K562 (cell line): Measurements from ENCODE around the gene COX20. TPM values are rescaled to one million over a fixed set of nuclear protein-coding genes. Genes with fewer than 3 reads are reported as not detected.

Experiments
- ATAC-seq: fragments of 200-7000 bp; cut with Tn5 transposase; 3 replicates; pipeline ENCODE4 v1.9.1; 2020; ENCODE audit warnings: moderate library complexity
- BruUV-seq: library from RNA; stranded (reverse); fragments of 400-500 nt; replicated peaks from 2 replicates; lab custom pipeline; 2021; lab: Mats Ljungman, UMichigan
- CTCF ChIA-PET: fragments of 300-600 bp; formaldehyde crosslinking; extraction: SDS; loops from one replicate; lab custom pipeline; 2021; ENCODE audit warnings: low intra/inter-chr PET ratio; lab: Yijun Ruan, JAX
- POLR2A ChIA-PET: fragments of 300-600, 350-650 bp; sonication (Branson Sonifier 250); formaldehyde crosslinking; extraction: SDS; loops from one replicate; lab custom pipeline; 2021; ENCODE audit warnings: antibody characterized with exemption, inconsistent platforms; lab: Yijun Ruan, JAX
- DNase-seq, 4 experiments: peaks; one replicate each; pipeline versions ENCODE4 v3.0.0 to v3.0.0-alpha.2; 2011 to 2018; ENCODE audit warnings: low spot score in 3 of 4, mixed read lengths in 3 of 4; ENCODE audit errors: extremely low read depth in 1 of 4
- FAIRE-seq: peaks from 2 replicates; lab custom pipeline; 2011; peaks lifted over from hg19 to GRCh38; lab: Jason Lieb, UNC
- H2AFZ ChIP-seq: 2 replicates; pipeline ENCODE4 v1.6.0; 2011; ENCODE audit warnings: low read depth, low read length, control low read depth, inconsistent platforms
- H3K27ac ChIP-seq: fragments of 200-600 bp; 3 replicates; pipeline ENCODE4 v1.8.0; 2011; ENCODE audit warnings: low read depth, mild to moderate bottlenecking, control low read depth, inconsistent platforms, low read length, moderate library complexity, mixed read lengths; ENCODE audit errors: extremely low read depth
- H3K27me3 ChIP-seq, 2 experiments: fragments of 300-600 bp in 1 of 2; 2 replicates in 1 of 2; 3 replicates in 1 of 2; pipeline versions ENCODE4 v1.6.0 to v1.8.0; 2011; ENCODE audit warnings: inconsistent platforms in 2 of 2, low read length in 2 of 2, mild to moderate bottlenecking in 1 of 2, mixed read lengths in 1 of 2, moderate library complexity in 1 of 2; ENCODE audit not compliant: control insufficient read depth in 2 of 2, insufficient read depth in 2 of 2
- H3K36me3 ChIP-seq: fragments of 300-600 bp; 3 replicates; pipeline ENCODE4 v1.8.0; 2011; ENCODE audit warnings: mild to moderate bottlenecking, low read length, inconsistent platforms; ENCODE audit not compliant: control insufficient read depth, insufficient read depth
- H3K4me1 ChIP-seq, 2 experiments: fragments of 200-600 bp in 1 of 2; replicated peaks in 1 of 2; 2 replicates in 1 of 2; 3 replicates in 1 of 2; pipeline versions ENCODE4 v1.5.1 to v1.8.0; 2011; ENCODE audit warnings: inconsistent platforms in 2 of 2, low read length in 2 of 2, mild to moderate bottlenecking in 1 of 2, mixed read lengths in 1 of 2, moderate library complexity in 1 of 2; ENCODE audit not compliant: control insufficient read depth in 2 of 2, insufficient read depth in 2 of 2
- H3K4me2 ChIP-seq: 2 replicates; pipeline ENCODE4 v1.6.1; 2011; ENCODE audit warnings: low read length, control low read depth, inconsistent platforms, mixed read lengths; ENCODE audit not compliant: insufficient read depth
- H3K4me3 ChIP-seq: fragments of 200-600 bp; sonication (generic), shearing (Covaris generic); 2 replicates; pipeline ENCODE4 v1.5.1; 2016; ENCODE audit warnings: control low read depth, inconsistent platforms
- H3K79me2 ChIP-seq: fragments of 200-600 bp; 3 replicates; pipeline ENCODE4 v1.8.0; 2011; ENCODE audit warnings: low read length, inconsistent platforms; ENCODE audit not compliant: control insufficient read depth, insufficient read depth
- H3K9ac ChIP-seq, 2 experiments: 2 replicates each; pipeline versions ENCODE4 v1.6.0 to v1.6.1; 2011; ENCODE audit warnings: low read depth in 2 of 2, low read length in 2 of 2, control low read depth in 1 of 2, inconsistent platforms in 1 of 2, mild to moderate bottlenecking in 1 of 2, mixed read lengths in 1 of 2; ENCODE audit not compliant: insufficient read depth in 1 of 2
- H3K9me1 ChIP-seq: one replicate; pipeline ENCODE4 v1.6.0; 2011; ENCODE audit warnings: inconsistent platforms, mild to moderate bottlenecking, low read length, moderate library complexity; ENCODE audit not compliant: control insufficient read depth, insufficient read depth
- H3K9me3 ChIP-seq: replicated peaks from 2 replicates; pipeline ENCODE4 v1.5.1; 2011; ENCODE audit warnings: low read depth, low read length, inconsistent platforms; ENCODE audit not compliant: control insufficient read depth, insufficient read depth
- H4K20me1 ChIP-seq: replicated peaks from 2 replicates; pipeline ENCODE4 v1.6.1; 2011; ENCODE audit warnings: low read length, inconsistent platforms, mixed read lengths; ENCODE audit not compliant: control insufficient read depth, insufficient read depth
- FOXM1 ChIP-seq, 2 experiments: fragments of 450-650 bp in 1 of 2; sonication (generic) in 1 of 2; formaldehyde crosslinking in 1 of 2; IDR thresholded peaks; 2 replicates each; pipeline versions ENCODE4 v1.6.1 to v1.9.0; 2017 to 2022; ENCODE audit warnings: low read depth in 2 of 2, mild to moderate bottlenecking in 2 of 2, missing genetic modification reagents in 1 of 2, moderate library complexity in 1 of 2
- GABPA ChIP-seq: fragments of 200-800 bp; sonication (Bioruptor generic); conservative IDR thresholded peaks from 2 replicates; pipeline ENCODE4 v1.6.1; 2016; ENCODE audit warnings: low read depth, missing genetic modification characterization, missing compliant biosample characterization
- MTA2 ChIP-seq: fragments of 450-650 bp; IDR thresholded peaks from 2 replicates; pipeline ENCODE4 v1.6.1; 2016; ENCODE audit warnings: low read depth
- NR0B1 ChIP-seq: fragments of 450-650 bp; IDR thresholded peaks from one replicate; pipeline ENCODE4 v1.6.1; 2018; ENCODE audit warnings: mild to moderate bottlenecking, moderate library complexity; ENCODE audit not compliant: partially characterized antibody
- POLR2AphosphoS2 ChIP-seq: IDR thresholded peaks from 2 replicates; pipeline ENCODE4 v1.6.1; 2012; ENCODE audit warnings: low read length, improper control_type of control experiment
- RCOR1 ChIP-seq, 2 experiments: IDR thresholded peaks; 2 replicates each; pipeline ENCODE4 v1.6.1; 2012; ENCODE audit warnings: low read depth in 2 of 2, low read length in 2 of 2, borderline replicate concordance in 1 of 2, improper control_type of control experiment in 1 of 2
- RFX7 ChIP-seq: fragments of 250-450 bp; sonication (Bioruptor Pico); IDR thresholded peaks from 2 replicates; pipeline ENCODE4 v1.5.1; 2021; ENCODE audit warnings: mild to moderate bottlenecking
- SIX5 ChIP-seq, 2 experiments: IDR thresholded peaks; 2 replicates each; pipeline ENCODE4 v1.6.1; 2011; ENCODE audit warnings: low read length in 2 of 2, borderline replicate concordance in 1 of 2, low read depth in 1 of 2, mild to moderate bottlenecking in 1 of 2, moderate library complexity in 1 of 2; ENCODE audit not compliant: insufficient read depth in 1 of 2
- SMAD3 ChIP-seq: fragments of 450-650 bp; formaldehyde crosslinking; conservative IDR thresholded peaks from 2 replicates; pipeline ENCODE4 v1.4.0; 2020; ENCODE audit warnings: mild to moderate bottlenecking
- TBL1XR1 ChIP-seq, 2 experiments: IDR thresholded peaks; 2 replicates each; pipeline ENCODE4 v1.6.1; 2012; ENCODE audit warnings: improper control_type of control experiment in 2 of 2, low read length in 2 of 2, mild to moderate bottlenecking in 1 of 2
- WGBS: fragments of 100-300 bp; shearing (Covaris generic); methylation state at CpG from one replicate; pipeline ENCODE4 v1.1.6; 2016; ENCODE audit warnings: low coverage, mixed read lengths; ENCODE audit not compliant: insufficient coverage; ENCODE audit errors: missing lambda C conversion rate; 5-methylcytosine and 5-hydroxymethylcytosine counted together
- in situ Hi-C: fragments of 300-500 bp; cut with MboI; formaldehyde crosslinking; loops from 4 replicates; pipeline ENCODE4 v1.15.0; 2018; ENCODE audit warnings: inconsistent platforms, mixed read lengths
- intact Hi-C: fragments of 100-400 bp; cut with micrococcal nuclease; formaldehyde crosslinking; loops from 2 replicates; pipeline ENCODE4 v1.14.2; 2022
- polyA plus RNA-seq, 8 experiments: library from polyadenylated mRNA; depleted of rRNA in 4 of 8; stranded (reverse) in 5 of 8; unstranded in 3 of 8; fragments of >200 nt; fragmentation: Nextera tagmentation in 2 of 8; fragmentation: Illumina TruSeq in 1 of 8; extraction: Ambion mirVana in 2 of 8; extraction: Trizol in 1 of 8; gene quantifications; 2 replicates each; pipeline versions ENCODE4 v1.2.1 to v1.2.3, GENCODE V29; 2011 to 2014; ENCODE audit warnings: inconsistent platforms in 1 of 8, missing spikeins in 1 of 8
- total RNA-seq, 7 experiments: library from RNA; depleted of rRNA in 6 of 7; stranded (reverse); fragments of >200 nt in 6 of 7; fragmentation: Illumina TruSeq in 2 of 7; extraction: Trizol in 2 of 7; gene quantifications; 2 replicates each; pipeline versions ENCODE4 v1.2.1 to v1.2.3, GENCODE V29; 2011 to 2021; ENCODE audit warnings: low replicate concordance in 1 of 7
- TF ChIP-seq, protein P1 (sequence below): fragments of 200-800 bp; sonication (Bioruptor generic); IDR thresholded peaks from 2 replicates; pipeline ENCODE4 v1.6.1; 2016; ENCODE audit warnings: missing genetic modification characterization, missing compliant biosample characterization
- TF ChIP-seq, protein P2 (sequence below): sonication (generic); formaldehyde crosslinking; IDR thresholded peaks from 2 replicates; pipeline ENCODE4 v1.8.0; 2022; ENCODE audit warnings: mild to moderate bottlenecking, missing genetic modification reagents, borderline replicate concordance

Gene COX20
- total and polyA plus RNA-seq, 9 of the 15 experiments (the other 6 are each of a cell fraction or from before 2014, with no cell fraction given): 41.5 to 192 (median 84.3) TPM

DNA sequence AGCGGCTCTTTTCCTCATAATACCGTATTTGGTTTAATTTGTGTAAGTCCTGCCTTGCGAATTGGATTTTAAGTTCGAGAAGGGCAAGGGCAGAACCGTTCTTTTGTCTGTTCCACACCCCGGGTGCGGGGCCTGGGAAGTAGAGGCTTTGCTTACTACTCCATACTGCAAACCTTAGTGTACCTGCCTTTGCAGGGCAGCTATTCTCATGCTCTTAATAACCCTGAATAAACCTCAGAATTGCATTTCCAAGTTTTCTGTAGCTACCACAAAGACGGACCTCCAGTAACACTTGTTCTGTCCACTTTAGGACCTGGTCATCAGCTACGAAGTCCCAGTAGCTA, 29.5 kb downstream of the COX20 start:
- 2% methylated on average over 9 of the region's 9 CpGs for WGBS
- H3K4me2 ChIP-seq: peak overlapping the region; percentile 93
- H3K4me3 ChIP-seq: peak overlapping the region; percentile 96
- H2AFZ ChIP-seq: peak overlapping the region; percentile 91
- ChIA-PET CTCF (interaction anchor here (0.7 to 1.2 kb wide), 2 partner anchors 176 to 177 kb away, joined by 3 read pairs; no protein-coding TSS in a partner anchor), POLR2A (interaction anchor here (0.7 to 24.0 kb wide), 15 partner anchors 8 to 177 kb away, joined by 3 to 485 read pairs (median 5); partner anchors contain the start of gene COX20)
- peaks cover 2% of the 10 kb centered on the region for H3K9me1 ChIP-seq
- peaks cover 63% of the 10 kb centered on the region for H3K79me2 ChIP-seq
- ATAC-seq: peak; percentile 51
- peak overlapping the region; percentile 98 for H3K27ac ChIP-seq
- H3K9ac ChIP-seq: peak overlapping the region; percentile 87 to 98
- BruUV-seq: TSS peak; percentile 97
- H3K9me3 ChIP-seq: no peaks in the 10 kb centered on the region
- no peaks in the 10 kb centered on the region for H3K27me3 ChIP-seq
- H3K36me3 ChIP-seq: peaks cover 35% of the 10 kb centered on the region
- peak; percentile 56 for FAIRE-seq
- in situ Hi-C loops: loop anchor here (5.0 kb wide), 1 partner anchor 102 kb away; a partner anchor contains a TSS
- intact Hi-C loops: loop anchor here (2.0 kb wide), 1 partner anchor 54 kb away; no protein-coding TSS in a partner anchor
- peak in 2 of 4 experiments; percentile 44 to 75 for DNase-seq
- peaks cover 13 to 15% of the 10 kb centered on the region in 2 experiments; a peak in 4 of 5 replicates for H3K4me1 ChIP-seq
- H4K20me1 ChIP-seq: peaks cover 33% of the 10 kb centered on the region
- TF ChIP-seq, protein P1, sequence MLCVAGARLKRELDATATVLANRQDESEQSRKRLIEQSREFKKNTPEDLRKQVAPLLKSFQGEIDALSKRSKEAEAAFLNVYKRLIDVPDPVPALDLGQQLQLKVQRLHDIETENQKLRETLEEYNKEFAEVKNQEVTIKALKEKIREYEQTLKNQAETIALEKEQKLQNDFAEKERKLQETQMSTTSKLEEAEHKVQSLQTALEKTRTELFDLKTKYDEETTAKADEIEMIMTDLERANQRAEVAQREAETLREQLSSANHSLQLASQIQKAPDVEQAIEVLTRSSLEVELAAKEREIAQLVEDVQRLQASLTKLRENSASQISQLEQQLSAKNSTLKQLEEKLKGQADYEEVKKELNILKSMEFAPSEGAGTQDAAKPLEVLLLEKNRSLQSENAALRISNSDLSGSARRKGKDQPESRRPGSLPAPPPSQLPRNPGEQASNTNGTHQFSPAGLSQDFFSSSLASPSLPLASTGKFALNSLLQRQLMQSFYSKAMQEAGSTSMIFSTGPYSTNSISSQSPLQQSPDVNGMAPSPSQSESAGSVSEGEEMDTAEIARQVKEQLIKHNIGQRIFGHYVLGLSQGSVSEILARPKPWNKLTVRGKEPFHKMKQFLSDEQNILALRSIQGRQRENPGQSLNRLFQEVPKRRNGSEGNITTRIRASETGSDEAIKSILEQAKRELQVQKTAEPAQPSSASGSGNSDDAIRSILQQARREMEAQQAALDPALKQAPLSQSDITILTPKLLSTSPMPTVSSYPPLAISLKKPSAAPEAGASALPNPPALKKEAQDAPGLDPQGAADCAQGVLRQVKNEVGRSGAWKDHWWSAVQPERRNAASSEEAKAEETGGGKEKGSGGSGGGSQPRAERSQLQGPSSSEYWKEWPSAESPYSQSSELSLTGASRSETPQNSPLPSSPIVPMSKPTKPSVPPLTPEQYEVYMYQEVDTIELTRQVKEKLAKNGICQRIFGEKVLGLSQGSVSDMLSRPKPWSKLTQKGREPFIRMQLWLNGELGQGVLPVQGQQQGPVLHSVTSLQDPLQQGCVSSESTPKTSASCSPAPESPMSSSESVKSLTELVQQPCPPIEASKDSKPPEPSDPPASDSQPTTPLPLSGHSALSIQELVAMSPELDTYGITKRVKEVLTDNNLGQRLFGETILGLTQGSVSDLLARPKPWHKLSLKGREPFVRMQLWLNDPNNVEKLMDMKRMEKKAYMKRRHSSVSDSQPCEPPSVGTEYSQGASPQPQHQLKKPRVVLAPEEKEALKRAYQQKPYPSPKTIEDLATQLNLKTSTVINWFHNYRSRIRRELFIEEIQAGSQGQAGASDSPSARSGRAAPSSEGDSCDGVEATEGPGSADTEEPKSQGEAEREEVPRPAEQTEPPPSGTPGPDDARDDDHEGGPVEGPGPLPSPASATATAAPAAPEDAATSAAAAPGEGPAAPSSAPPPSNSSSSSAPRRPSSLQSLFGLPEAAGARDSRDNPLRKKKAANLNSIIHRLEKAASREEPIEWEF (CRISPR knock-in tag): no peak
- TF ChIP-seq SIX5 (IDR thresholded peaks at IDR 0.05; ENCODE audit: borderline replicate concordance in 1 of 2, insufficient read depth in 1 of 2, low read depth in 1 of 2, low read length in 2 of 2) (no peak), MTA2 (no peak), NR0B1 (no peak), GABPA (0 out of 2 replicates have a peak, but pooled peaks have one; percentile 2), RFX7 (CRISPR knock-in tag) (no peak), POLR2AphosphoS2 (no peak; the same call in 1 of the 2 replicates), TBL1XR1 (IDR thresholded peaks at IDR 0.05; ENCODE audit: low read length in 2 of 2) (0 out of 4 replicates have a peak, but pooled peaks of 1 of the 2 experiments have one; percentile 19), FOXM1 (IDR thresholded peaks at IDR 0.05; ENCODE audit: low read depth) (peak; percentile 12; the same call in 1 of the 2 replicates), FOXM1 (CRISPR knock-in tag; IDR thresholded peaks at IDR 0.05; ENCODE audit: low read depth) (no peak), SMAD3 (no peak), RCOR1 (IDR thresholded peaks at IDR 0.05; ENCODE audit: borderline replicate concordance in 1 of 2, low read depth in 2 of 2, low read length in 2 of 2) (no peak)
- TF ChIP-seq, protein P2, sequence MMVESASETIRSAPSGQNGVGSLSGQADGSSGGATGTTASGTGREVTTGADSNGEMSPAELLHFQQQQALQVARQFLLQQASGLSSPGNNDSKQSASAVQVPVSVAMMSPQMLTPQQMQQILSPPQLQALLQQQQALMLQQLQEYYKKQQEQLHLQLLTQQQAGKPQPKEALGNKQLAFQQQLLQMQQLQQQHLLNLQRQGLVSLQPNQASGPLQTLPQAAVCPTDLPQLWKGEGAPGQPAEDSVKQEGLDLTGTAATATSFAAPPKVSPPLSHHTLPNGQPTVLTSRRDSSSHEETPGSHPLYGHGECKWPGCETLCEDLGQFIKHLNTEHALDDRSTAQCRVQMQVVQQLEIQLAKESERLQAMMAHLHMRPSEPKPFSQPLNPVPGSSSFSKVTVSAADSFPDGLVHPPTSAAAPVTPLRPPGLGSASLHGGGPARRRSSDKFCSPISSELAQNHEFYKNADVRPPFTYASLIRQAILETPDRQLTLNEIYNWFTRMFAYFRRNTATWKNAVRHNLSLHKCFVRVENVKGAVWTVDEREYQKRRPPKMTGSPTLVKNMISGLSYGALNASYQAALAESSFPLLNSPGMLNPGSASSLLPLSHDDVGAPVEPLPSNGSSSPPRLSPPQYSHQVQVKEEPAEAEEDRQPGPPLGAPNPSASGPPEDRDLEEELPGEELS (CRISPR knock-in tag): 0 out of 2 replicates have a peak, but pooled peaks have one; percentile 26
